Measurements from ENCODE around the gene DPCD.
A peak's percentile ranks its signal among the peaks of the same experiment; 100 is the strongest.

DPCD gene

GRCh38 chr10:101567165-101568006, 20.7 kb upstream of the DPCD start:
- DNase-seq: no peak

- no peak for DNase-seq
These were observed 19.9 kb upstream of the DPCD start for GRCh38 chr10:101568054-101568745.

GRCh38 chr10:101569323-101569621, 18.8 kb upstream of the DPCD start:
- DNase-seq: no peak

- DNase-seq: peak; percentile 71
These were observed 18.3 kb upstream of the DPCD start for GRCh38 chr10:101569622-101570427.

- DNase-seq: no peak
These were observed 17.5 kb upstream of the DPCD start for GRCh38 chr10:101570428-101571270.

GRCh38 chr10:101571271-101571925, 16.7 kb upstream of the DPCD start:
- DNase-seq: no peak

- DNase-seq: no peak
These were observed 16.0 kb upstream of the DPCD start for GRCh38 chr10:101572126-101572525.

GRCh38 chr10:101572785-101573184, 15.3 kb upstream of the DPCD start:
- no peak for DNase-seq

- no peak for DNase-seq
These were observed 14.0 kb upstream of the DPCD start for GRCh38 chr10:101573885-101574753.

- no peak for DNase-seq
These were observed 13.0 kb upstream of the DPCD start for GRCh38 chr10:101575091-101575490.

GRCh38 chr10:101575580-101576210, 12.4 kb upstream of the DPCD start:
- no peak for DNase-seq

GRCh38 chr10:101576211-101576863, 11.8 kb upstream of the DPCD start:
- no peak for DNase-seq

GRCh38 chr10:101577121-101577871, 10.8 kb upstream of the DPCD start:
- no peak for DNase-seq

- DNase-seq: no peak
These were observed 9.9 kb upstream of the DPCD start for GRCh38 chr10:101578192-101578591.

- no peak for DNase-seq
These were observed 9.2 kb upstream of the DPCD start for GRCh38 chr10:101578803-101579515.

GRCh38 chr10:101579516-101579870, 8.6 kb upstream of the DPCD start:
- no peak for DNase-seq

- DNase-seq: no peak
These were observed 7.4 kb upstream of the DPCD start for GRCh38 chr10:101580486-101581399.

GRCh38 chr10:101585841-101586240, 2.3 kb upstream of the DPCD start:
- DNase-seq: no peak

Measured in effector CD4-positive, alpha-beta T cell (primary cell).